Left kidney (tissue), 2 donors: ENCODE data around the gene SLAIN2. TPM values are rescaled to one million over a fixed set of nuclear protein-coding genes. Genes with fewer than 3 reads are reported as not detected.

ENCODE experiments used
- DNase-seq: peaks from one replicate; pipeline ENCODE4 v3.0.0-alpha.2; 2013
- polyA plus RNA-seq: library from polyadenylated mRNA; unstranded; fragments of 120-200 nt; gene quantifications from one replicate; pipeline ENCODE4 v1.2.1, GENCODE V29; 2013; ENCODE audit not compliant: insufficient read length

SLAIN2 gene
- polyA plus RNA-seq, 1 donor = 67.8 TPM

- DNase-seq = no peak
Measured at GRCh38 chr4:48369248-48369647, 27.9 kb downstream of the SLAIN2 start.

GRCh38 chr4:48369771-48370170 lies 28.4 kb downstream of the SLAIN2 start:
- no peak for DNase-seq

- DNase-seq = no peak
Measured at GRCh38 chr4:48370260-48371134, 29.2 kb downstream of the SLAIN2 start.

GRCh38 chr4:48372272-48372671 lies 30.9 kb downstream of the SLAIN2 start:
- no peak for DNase-seq

DNA sequence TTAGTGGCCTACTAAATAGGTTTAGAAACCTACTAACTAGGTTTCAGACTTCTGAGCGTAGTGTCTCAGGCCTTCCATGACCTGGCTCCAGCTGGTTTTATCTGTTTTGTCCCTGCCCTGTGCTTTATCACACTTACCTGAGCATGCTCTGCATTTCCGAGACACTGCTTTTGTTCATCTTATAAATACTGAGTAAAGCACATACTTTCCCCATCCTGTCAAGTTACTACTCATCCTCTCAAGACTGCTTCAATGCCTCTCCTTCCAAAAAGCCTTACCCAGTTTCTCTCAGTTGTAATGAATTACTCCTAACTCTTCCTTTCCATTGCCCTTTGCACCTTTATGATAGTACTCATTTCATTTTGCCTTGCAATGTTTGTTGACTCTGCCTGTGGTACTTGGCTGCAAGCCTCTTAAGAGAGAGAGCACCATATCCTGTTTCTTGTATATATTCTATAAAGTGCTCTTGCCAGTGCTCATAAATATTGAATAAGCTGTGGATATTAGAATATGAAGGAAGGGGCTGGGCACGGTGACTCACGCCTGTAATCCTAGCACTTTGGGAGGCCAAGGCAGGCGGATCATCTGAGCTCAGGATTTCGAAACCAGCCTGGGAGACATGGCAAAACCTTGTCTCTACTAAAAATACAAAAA lies 34.4 kb downstream of the SLAIN2 start:
- DNase-seq = no peak

DNA sequence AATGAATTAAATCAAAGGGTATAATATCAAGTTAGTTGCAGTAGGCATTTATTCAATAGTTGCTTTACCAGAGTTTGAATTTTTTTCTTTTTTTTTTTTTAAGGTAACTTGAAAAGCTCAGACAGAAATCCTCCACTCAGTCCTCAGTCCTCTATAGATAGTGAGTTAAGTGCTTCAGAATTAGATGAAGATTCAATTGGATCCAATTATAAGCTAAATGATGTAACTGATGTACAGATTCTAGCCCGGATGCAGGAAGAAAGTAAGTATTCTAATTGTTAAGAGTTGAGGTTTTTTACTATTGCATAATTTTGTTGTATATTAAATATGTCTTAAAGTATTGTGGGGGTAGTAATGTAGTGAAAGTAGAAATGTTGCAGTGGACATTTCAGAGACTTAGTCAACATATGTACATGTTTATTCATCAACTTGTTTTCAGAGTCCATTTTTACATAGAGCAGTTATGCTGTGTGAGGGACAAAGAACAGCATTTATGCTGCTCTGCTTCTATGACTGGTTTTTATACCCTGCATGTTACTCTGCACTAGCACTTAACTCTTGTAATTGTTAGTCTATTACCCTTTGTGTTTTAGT lies 38.4 kb downstream of the SLAIN2 start:
- no peak for DNase-seq

DNA sequence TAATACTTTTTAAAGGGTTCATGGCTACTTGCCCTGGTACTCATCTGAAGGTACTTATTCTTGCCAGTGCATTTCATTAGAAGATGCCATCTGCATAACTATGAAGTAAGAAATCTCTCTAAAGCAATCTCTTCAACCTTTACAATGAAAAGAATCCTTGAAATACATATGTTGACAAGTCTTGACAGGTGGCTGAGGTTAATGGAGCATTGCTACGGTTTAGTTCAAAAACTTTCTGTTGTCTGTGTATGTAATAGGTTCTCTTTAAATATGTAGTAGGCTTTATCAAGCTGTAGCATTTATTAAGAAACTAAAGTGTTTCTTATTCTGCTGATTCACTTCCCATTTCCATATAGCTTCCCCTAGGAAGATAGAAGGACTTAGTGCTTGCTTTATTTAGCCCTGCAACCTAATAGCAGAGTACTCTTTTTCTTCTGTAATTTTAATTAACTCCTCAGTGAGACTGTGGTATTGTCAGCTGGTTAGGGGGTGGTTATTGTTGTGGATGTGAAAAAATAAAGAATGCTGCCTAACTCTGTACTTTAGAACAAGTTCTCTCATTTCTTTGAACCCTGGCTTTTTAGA lies 39.3 kb downstream of the SLAIN2 start:
- no peak for DNase-seq

GRCh38 chr4:48388525-48389154 lies 47.3 kb downstream of the SLAIN2 start:
- DNase-seq = no peak

GRCh38 chr4:48396043-48396442 lies 54.7 kb downstream of the SLAIN2 start:
- no peak for DNase-seq

- no peak for DNase-seq
Measured at GRCh38 chr4:48400416-48400815, 59.1 kb downstream of the SLAIN2 start.

- DNase-seq = no peak
Measured at GRCh38 chr4:48403358-48403757, 62.0 kb downstream of the SLAIN2 start.

DNA sequence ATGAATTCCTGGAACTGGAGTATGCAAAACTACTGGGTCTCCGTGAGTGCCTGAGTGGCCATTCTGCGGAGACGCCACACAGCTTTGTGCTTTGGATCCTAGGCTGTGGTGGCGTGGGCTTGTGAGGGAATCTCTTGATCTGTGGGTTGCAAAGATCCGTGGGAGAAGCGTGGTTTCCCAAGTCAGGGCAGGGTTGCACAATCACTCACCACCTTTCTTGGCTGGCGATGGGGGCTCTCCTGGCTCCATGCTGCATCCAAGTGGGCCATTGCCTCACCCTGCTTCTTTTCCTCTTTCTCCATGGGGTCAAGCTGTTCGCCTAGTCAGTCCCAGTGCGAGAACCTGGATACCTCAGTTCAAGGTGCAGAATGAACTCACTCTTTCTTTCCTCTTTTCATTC lies 62.5 kb downstream of the SLAIN2 start:
- no peak for DNase-seq

DNA sequence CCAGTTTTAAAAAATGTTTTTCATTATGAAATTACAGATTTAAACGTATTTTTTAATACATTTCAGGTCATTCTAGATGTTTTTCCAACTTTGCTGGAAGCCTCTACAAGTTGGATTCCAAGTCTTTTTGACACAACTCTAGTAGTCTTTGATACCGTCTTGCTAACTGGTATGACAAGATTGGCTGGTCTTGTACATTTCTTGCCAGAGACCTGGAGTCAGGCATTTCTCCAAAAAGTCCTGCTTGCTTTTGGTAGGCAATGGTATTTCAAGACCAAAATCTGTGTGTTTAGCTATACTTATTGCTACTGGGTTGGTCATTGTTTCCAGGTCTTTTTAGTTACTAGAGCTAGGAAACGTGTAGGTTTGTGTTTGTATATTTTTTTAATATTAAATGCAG lies 64.6 kb downstream of the SLAIN2 start:
- DNase-seq = no peak

GRCh38 chr4:48409203-48409602 lies 67.9 kb downstream of the SLAIN2 start:
- no peak for DNase-seq

- DNase-seq = no peak
Measured at GRCh38 chr4:48410812-48411211, 69.5 kb downstream of the SLAIN2 start.

DNA sequence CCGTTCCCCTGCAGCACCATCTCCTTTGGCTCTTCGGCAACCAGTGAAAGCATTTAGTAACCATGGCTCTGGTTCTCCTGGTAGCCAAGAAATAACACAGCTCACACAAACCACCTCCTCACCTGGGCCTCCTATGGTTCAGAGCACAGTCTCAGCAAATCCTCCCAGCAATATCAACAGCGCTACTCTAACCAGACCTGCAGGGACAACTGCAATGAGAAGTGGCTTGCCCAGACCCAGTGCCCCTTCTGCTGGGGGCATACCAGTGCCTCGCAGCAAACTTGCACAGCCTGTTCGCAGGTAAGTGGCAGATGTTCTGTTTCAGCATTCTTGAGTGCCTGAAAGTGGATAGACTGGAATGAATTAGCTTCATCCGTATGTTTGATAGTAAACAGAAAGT lies 78.8 kb downstream of the SLAIN2 start:
- no peak for DNase-seq

DNA sequence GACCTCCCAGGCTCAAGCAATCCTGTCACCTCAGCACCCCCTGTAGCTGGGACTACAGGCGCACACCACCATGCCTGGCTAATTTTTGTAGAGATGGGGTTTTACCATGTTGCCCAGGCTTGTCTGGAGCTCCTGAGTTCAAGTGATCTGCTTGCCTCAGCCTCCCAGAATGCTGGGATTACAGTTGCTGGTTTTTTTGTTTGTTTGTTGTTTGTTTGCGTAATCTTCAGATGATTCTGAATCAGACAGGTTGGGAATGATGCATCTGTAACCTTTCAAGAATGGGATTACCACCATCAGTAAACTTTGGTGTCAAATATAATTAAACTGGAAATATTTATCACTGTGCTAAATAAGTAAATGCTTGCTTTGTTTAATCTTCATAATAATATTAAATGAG lies 79.8 kb downstream of the SLAIN2 start:
- DNase-seq = no peak

DNA sequence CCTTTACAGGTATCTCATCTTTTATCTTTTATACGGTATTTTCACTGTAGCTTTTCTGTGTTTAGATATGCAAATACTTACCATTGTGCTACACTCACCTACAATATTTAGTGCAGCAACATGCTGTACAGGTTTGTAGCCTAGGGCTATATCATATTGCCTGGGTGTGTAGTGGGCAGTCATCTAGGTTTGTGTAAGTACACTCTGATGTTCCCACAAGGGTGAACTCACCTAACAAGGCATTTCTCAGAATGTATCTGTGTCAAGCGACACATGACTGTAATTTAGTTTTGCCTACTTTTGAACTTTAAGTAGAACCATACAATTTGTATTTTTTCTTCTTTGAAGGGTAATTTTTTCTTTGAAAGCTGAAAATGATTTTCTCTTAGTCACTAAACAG lies 87.6 kb downstream of the SLAIN2 start:
- no peak for DNase-seq

DNA sequence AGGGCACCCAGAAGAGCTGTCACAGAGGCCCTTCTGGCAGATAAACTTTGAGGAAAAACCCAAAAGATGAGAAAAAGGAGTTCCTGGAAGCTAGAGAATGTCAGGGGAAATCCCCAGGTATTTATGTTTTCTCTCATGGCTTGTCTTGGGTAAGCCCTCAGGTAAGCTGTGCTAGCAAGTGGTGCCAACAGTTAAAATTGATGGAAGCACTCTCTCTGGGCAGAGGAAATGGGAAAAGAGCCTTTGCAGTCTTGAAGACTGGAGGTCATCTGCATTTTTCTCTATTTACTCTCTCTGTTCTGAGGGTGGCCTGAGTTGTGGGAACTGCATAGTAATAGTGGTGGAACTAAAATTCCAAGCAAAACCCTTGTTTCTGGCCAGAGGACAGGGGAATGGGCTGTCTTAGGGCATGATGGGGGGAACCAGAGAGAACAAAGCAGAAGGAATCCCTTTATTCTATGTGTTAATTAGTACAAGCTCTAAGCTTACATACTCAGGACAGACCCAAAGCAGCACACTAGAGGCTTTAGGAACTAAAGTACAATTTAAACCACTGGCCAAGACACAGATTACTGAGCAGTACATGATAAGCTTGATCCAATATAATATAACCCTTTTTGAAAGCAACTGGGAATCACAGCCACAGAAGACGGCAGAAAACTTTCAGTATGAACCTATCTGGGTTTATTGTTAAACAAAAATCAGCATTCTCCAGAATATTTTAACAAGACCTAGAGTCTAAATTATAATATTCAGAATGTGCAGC lies 88.6 kb downstream of the SLAIN2 start:
- DNase-seq = no peak

DNA sequence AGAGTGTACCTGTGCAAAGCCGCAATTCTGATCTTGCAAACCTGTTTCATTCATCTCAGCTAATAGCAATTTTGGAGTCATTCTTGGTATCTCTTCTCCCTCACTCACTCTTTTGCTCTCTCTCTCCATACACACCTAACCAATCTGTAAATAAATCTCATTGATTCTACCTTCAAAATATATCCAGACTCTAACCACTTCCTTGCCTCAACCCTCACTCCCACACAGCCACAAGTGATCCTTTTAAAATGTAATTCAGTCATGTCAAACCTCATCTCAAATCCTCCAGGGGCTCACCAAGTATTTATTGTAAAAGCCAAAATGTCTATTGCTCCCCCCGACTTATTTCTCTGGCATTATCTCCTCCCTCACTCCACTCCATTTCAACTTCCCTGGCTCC lies 90.1 kb downstream of the SLAIN2 start:
- DNase-seq = no peak

- no peak for DNase-seq
Measured at GRCh38 chr4:48432017-48432416, 90.7 kb downstream of the SLAIN2 start.

- DNase-seq = no peak
Measured at GRCh38 chr4:48436318-48436717, 95.0 kb downstream of the SLAIN2 start.
